RWPE1 (cell line): ENCODE data around the gene TNIP1.

ENCODE experiments used
- CTCF ChIA-PET: fragments of 350-600 bp; sonication (Branson Sonifier 250); formaldehyde crosslinking; extraction: SDS; loops from one replicate; lab custom pipeline; 2021; lab: Yijun Ruan, JAX
- POLR2A ChIA-PET: fragments of 400-600 bp; formaldehyde crosslinking; extraction: SDS; loops from one replicate; lab custom pipeline; 2020; ENCODE audit warnings: antibody characterized with exemption; ENCODE audit not compliant: low non-redundant PET; lab: Yijun Ruan, JAX
- DNase-seq: peaks from one replicate; pipeline ENCODE4 v3.0.0; 2012; ENCODE audit warnings: low spot score
- H3K27ac ChIP-seq: fragments of 450-650 bp; 2 replicates; pipeline ENCODE4 v1.5.1; 2017
- TF ChIP-seq, protein P1 (sequence below): fragments of 450-650 bp; conservative IDR thresholded peaks from 2 replicates; pipeline ENCODE4 v1.5.1; 2017; ENCODE audit warnings: low read depth, mild to moderate bottlenecking

The TNIP1 gene

DNA sequence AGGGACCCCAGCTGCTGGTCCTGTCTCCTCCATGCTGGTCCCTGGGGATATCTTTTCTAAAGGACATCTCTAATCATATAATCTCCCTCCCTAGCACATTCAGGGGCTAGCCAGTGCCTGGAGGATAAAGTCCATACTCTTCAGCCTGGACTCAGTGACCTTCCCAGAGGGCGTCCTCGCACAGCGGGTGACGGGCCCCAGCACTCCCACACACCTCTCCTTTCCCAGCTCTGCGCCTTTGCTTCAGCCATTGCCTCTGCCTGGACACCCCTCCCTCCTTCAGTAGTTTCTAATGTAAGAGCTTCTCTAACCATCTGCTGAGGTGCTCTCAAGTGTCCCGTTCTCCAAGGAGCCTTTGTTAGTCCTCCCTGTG is 15.2 kb upstream of the TNIP1 start:
- no peak for DNase-seq
- CTCF ChIA-PET = interaction anchor here (0.9 to 1.3 kb wide), 2 partner anchors 44 to 47 kb away, joined by 3 to 4 read pairs; no protein-coding TSS in a partner anchor
- POLR2A ChIA-PET = no interaction called here
- peak overlapping the region; percentile 13; the same call in 1 of the 2 replicates for H3K27ac ChIP-seq
- TF ChIP-seq, protein P1, sequence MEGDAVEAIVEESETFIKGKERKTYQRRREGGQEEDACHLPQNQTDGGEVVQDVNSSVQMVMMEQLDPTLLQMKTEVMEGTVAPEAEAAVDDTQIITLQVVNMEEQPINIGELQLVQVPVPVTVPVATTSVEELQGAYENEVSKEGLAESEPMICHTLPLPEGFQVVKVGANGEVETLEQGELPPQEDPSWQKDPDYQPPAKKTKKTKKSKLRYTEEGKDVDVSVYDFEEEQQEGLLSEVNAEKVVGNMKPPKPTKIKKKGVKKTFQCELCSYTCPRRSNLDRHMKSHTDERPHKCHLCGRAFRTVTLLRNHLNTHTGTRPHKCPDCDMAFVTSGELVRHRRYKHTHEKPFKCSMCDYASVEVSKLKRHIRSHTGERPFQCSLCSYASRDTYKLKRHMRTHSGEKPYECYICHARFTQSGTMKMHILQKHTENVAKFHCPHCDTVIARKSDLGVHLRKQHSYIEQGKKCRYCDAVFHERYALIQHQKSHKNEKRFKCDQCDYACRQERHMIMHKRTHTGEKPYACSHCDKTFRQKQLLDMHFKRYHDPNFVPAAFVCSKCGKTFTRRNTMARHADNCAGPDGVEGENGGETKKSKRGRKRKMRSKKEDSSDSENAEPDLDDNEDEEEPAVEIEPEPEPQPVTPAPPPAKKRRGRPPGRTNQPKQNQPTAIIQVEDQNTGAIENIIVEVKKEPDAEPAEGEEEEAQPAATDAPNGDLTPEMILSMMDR = no peak

- TF ChIP-seq, protein P1 = no peak
- peak overlapping the region; percentile 13; the same call in 1 of the 2 replicates for H3K27ac ChIP-seq
- no peak for DNase-seq
- CTCF ChIA-PET = interaction anchor here (1.3 kb wide), 1 partner anchor 46 kb away, joined by 3 read pairs; no protein-coding TSS in a partner anchor
- POLR2A ChIA-PET = no interaction called here
Measured at GRCh38 chr5:151095341-151096000, 14.6 kb upstream of the TNIP1 start.

GRCh38 chr5:151094852-151095245 is 14.0 kb upstream of the TNIP1 start:
- TF ChIP-seq, protein P1 = no peak
- DNase-seq = no peak
- POLR2A ChIA-PET = no interaction called here
- CTCF ChIA-PET = interaction anchor here (0.5 kb wide), 1 partner anchor 144 kb away, joined by 3 read pairs; no protein-coding TSS in a partner anchor
- peak overlapping the region; percentile 96 for H3K27ac ChIP-seq

DNA sequence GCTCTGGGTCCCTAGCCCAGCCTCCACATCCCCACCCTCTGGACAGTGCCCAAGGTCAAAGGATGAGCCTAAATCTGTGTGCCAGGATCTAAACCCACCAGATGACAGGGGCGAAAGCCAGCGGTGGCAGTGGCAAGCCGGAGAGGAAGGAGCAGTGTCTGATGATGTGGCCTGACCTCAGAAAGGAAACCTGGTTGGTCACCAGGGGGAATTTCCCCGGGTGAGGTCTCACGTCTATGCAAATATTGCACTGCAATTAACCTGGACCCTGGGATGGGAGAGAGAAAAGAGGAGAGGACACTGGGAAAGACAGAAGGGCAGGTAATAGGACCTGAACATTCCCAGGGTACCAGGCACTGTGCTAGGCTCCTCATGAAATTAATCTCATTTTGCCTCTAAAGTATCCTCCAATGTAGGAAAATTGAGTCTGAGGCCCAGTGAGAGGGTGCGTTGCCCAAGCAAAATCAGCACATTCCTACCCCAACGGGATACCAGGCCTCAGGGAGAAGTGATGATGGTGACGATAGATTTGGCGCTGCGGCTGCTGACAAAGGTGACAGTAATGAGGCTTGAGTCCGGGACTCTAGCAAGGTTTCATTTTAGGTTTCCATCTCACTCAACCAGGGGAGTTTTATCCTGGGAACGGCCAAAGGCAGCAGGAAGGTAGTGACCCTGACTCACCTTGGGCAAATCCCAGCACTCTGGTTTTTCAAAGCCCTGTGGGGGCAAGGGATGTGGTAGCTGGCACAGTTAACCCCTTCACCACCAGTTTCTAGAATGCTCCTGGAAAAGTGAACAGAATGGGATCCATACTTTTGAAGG is 13.4 kb upstream of the TNIP1 start:
- H3K27ac ChIP-seq = peak overlapping the region; percentile 96
- POLR2A ChIA-PET = no interaction called here
- no peak for DNase-seq
- CTCF ChIA-PET = interaction anchor here (0.5 to 1.5 kb wide), 8 partner anchors 18 to 145 kb away, joined by 3 to 8 read pairs (median 3); no protein-coding TSS in a partner anchor
- TF ChIP-seq, protein P1 = no peak

DNA sequence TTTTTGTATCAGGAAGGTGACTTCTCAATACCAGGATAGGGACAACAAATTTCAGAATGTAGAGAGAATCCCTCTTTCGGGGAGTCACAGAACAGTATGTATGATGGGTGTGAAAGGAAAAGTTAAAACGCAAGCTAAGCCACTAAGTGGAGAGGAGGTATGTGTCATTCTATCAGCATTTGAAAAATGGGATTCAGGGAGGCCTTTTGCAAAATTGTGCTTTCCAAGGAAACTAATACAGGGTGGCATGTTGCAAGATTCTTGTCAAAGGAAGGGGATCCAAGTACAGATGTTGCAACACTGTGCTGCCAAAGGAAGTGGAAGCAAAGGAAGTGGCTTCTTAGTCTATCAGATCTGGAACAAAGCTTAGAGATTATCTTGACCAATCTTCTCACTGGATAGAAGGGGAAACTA is 12.6 kb upstream of the TNIP1 start:
- POLR2A ChIA-PET = no interaction called here
- peak; percentile 94 for DNase-seq
- CTCF ChIA-PET = interaction anchor here (0.7 to 1.5 kb wide), 9 partner anchors 17 to 574 kb away, joined by 3 to 8 read pairs (median 3); no protein-coding TSS in a partner anchor

More for the DNA sequence above, 12.6 kb upstream of the TNIP1 start:
- peak overlapping the region; percentile 96 for H3K27ac ChIP-seq
- TF ChIP-seq, protein P1 = no peak
